GM19193 (cell line): ENCODE measurements around the gene BLOC1S5.

Source experiments
- POLR2A ChIP-seq: IDR thresholded peaks from 4 replicates; pipeline ENCODE4 v1.6.1; 2011; ENCODE audit not compliant: insufficient read depth, insufficient read length; ENCODE audit errors: extremely low read depth

BLOC1S5 gene

GRCh38 chr6:8025191-8025590, 39.0 kb downstream of the BLOC1S5 start:
- no peak for TF ChIP-seq POLR2A

DNA sequence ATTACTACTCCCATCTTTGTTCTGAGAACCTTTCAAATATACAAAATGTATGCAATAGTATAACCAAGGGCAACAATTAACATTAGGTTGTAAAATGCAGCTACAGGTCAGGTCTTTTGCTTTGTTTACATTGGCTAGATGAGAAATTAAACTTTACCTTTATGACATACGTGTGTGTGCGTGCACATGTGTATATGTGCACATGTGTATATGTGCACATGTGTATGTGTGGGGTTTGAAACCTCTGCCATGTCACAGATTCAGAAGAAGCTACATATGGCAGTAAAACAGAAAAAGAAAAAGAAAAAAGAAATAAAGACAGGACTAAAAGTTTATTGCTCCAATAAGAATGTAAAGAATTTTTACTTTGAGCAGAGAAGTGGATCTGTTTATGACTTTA, 40.6 kb downstream of the BLOC1S5 start:
- TF ChIP-seq POLR2A: no peak

GRCh38 chr6:8020083-8020482, 44.1 kb downstream of the BLOC1S5 start:
- no peak for TF ChIP-seq POLR2A

GRCh38 chr6:8017705-8018104, 46.5 kb downstream of the BLOC1S5 start:
- no peak for TF ChIP-seq POLR2A

- TF ChIP-seq POLR2A: peak; percentile 28
Measured at GRCh38 chr6:8017276-8017701, 46.9 kb downstream of the BLOC1S5 start.

DNA sequence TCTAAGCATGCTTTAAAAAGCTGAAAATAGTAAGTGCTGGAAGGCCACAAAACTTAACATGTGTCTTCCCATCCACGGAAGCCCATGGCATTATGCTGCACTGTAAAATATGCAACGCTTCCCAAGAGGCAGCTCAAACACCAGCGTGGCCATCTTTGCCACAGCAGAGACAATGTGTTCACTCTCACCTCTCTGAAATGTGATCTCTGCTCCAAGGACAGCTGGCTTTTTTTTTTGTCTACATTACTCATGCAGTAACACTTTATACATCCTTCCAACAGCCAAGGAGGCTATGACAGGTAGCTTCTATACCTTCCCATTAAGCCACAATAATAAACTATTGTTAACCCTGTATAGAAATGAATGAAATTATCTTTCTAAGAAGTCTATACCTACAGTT, 49.2 kb downstream of the BLOC1S5 start:
- TF ChIP-seq POLR2A: no peak

DNA sequence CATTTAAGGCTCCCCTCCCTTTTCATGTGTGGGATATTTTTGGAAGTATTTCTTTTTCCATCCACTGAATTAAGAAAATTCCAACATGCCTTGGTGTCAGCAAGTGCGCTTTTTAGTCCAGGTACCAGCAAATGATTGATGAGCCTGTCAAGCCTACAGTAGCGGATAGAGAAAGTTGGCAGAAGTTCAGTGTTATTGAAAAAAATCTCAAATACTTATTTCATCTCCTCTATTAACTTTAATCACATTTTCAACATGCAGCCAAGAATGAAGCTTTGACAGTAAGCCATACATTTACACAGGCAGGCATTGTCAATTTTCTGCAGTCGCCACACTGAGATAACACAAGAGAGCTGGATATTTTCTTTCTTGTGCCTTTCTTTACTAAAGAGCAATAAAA, 50.4 kb downstream of the BLOC1S5 start:
- TF ChIP-seq POLR2A: no peak

DNA sequence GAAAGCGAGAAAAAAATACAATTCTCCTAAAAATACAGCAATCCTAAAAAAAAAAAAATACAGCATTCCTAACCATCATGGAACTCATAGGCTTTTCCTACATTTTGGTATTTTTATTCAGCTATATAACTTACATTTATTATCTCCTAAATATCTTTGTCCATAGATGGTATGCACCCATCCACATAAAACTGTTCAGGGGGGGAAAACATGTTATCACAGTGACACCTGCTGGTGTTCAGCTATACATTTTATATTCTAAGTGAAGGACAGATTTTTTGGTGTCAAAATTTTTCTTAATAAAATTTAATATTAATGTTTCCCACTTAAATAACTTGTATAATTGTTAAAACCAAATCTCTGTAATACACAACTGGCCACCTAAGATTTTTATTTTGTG, 58.0 kb downstream of the BLOC1S5 start:
- no peak for TF ChIP-seq POLR2A

DNA sequence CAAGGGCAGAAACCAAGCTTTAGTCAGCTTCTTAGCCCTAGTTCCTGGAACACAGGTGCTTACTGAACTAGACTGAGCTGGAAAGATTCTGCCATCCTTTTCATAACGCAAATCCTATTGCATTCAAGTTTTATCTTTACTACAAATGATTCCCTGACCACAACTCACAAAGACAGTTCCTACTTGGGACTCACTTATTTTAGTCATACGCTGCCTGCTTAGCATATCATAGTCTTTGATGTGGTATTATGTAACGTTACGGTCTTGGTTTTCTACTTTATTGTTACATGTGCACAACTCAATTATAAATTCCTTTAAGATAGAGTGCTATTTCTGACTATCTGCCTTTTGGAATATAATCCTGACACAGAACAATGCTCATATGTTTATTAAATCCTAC, 59.1 kb downstream of the BLOC1S5 start:
- TF ChIP-seq POLR2A: no peak

- no peak for TF ChIP-seq POLR2A
Measured at GRCh38 chr6:8000636-8001035, 63.6 kb downstream of the BLOC1S5 start.

DNA sequence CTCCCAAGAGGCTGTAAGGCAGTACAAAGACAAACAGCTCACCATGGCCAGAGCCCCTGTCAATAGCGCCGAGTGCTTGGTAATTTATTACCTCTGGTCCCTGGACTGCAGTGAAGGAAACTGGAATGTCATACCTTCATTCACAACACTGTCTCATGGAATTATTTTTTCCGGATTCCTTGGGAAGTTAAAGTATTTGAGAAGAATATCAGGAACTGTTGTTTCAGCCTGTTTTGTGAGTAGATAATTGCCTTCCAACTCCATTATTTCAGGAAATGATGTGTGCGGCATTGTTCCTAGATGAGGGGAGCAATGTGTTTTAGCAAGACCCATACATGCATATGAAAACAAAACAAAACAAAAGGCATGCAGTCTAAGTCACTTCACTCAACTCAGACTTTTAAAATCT, 64.0 kb downstream of the BLOC1S5 start:
- TF ChIP-seq POLR2A: no peak

GRCh38 chr6:7999201-7999600, 65.0 kb downstream of the BLOC1S5 start:
- TF ChIP-seq POLR2A: no peak

DNA sequence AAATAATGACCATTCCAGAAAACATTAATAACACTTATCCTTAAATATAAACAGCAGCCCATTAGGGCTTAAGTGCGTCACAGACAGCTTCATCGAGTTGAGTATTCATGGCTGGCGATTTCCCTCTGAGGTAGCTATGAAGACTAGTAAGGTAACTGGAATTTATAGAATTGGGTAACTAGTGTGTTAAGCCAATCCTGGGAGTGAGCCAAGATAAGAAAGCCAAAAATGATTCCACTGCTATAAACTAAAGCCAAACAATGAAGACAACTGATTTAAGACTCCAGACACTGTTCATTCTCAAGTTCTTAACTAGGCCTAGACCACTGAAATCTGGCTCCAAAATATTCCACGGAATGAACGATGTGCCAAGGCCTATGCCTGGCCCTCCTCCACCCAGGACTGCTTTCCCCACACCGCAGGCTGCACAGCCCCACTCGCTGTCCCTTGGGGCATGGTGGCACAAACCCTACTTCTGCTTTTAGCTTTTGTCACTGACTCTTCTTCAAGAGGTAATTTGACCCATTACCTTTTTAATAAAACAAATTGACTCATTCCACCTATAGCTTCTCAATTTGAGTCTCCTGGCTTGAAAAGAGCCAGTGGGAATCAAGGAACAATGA, 66.0 kb downstream of the BLOC1S5 start:
- TF ChIP-seq POLR2A: no peak

DNA sequence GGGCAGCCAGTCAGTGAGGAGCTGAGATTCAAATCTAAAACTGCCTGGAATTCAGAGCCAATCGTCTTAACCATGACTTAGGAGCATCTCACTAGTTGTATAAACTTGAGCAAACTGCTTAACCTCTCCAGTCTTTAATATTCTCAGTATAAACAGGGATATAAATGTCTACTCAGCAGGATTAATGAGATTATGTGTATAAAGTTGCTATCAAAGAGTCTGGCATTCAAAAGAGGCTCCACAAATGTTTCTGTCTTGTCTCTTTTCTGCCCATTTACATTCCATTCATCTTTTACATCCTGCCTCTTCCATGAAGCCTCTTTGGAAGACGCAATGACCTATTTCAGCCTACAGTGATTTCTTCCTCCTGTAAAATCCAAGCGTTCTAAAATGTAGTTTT, 66.9 kb downstream of the BLOC1S5 start:
- no peak for TF ChIP-seq POLR2A

DNA sequence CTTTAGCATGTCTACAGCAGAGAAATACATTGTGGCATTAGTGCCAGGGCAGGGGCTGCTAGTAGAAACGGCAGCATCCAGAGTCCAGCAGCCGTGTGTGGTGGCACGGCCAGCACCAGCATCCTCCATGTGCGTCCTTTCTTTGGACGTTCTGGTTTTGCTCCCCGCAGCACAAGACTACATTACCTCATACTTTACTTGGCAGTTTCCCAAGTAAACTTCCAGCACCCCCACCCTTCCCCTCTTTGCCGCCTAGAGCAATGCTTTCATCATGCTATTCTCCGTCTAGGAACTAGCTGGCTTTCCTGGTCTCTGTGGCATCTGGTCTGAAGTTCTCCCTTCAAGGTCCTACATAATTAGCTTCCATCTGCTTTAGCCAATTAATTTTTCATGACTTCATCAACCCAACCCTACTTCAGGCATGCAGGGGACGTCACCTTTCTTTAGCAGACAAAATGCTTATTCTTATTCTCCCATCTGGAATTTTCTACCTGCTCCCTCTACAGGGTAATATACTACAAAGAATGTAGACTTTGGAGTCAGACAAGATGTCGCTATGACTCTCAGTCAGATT, 67.6 kb downstream of the BLOC1S5 start:
- TF ChIP-seq POLR2A: no peak

- no peak for TF ChIP-seq POLR2A
Measured at GRCh38 chr6:7993952-7994351, 70.2 kb downstream of the BLOC1S5 start.

- no peak for TF ChIP-seq POLR2A
Measured at GRCh38 chr6:7993399-7993798, 70.8 kb downstream of the BLOC1S5 start.

DNA sequence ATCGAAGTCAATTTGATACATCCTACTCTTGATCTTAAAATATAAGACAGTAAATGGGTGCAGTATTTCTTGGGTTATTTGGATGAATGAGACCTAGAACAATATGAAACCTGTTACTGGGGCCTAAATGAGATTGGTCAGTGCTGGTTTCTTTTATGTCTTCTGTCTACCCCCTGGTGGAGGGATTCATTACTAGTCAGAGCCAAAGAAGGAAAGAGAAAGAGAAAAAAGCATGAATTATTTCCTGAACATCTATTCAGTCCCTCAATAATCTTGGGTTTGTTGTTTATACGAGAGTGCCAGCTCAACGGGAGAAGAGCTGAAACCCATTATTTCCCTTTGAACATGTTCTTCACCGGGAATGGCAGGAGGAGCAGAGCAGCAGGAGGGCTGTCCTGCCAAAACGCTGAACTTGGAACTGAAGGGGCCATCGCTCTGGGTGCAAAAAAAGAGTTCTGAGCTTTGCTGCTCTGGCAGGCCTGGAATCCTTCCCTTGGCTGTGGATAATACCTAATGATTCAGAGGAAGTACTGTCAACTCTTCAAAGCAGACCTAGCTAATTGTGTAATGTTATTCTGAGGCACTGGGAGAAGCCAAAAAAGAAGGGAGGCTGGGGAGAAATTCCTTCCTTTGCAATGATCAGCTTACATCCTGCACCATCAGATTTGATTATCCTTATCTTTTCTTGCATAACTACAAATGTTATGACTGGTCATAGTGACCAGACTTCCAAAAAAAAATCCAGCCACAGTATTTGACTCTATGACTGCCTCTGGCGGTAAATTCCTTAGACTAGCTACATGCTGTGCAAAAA, 72.0 kb downstream of the BLOC1S5 start:
- TF ChIP-seq POLR2A: no peak
